Rectal smooth muscle tissue (tissue), 1 donor: ENCODE data around the gene GLRA1.
"Not testable (repeated sequence)": the region's sequence is repeated elsewhere in the genome, so short reads cannot be mapped to it uniquely, and the experiment has no call there.

ENCODE experiments used
- H3K27ac ChIP-seq: one replicate; pipeline ENCODE4 v1.7.0; 2013; ENCODE audit warnings: low read depth, low read length, inconsistent platforms
- H3K27me3 ChIP-seq: one replicate; pipeline ENCODE4 v1.7.0; 2013; ENCODE audit warnings: low read length; ENCODE audit not compliant: control insufficient read depth, insufficient read depth
- H3K36me3 ChIP-seq: one replicate; pipeline ENCODE4 v1.7.0; 2013; ENCODE audit warnings: low read length; ENCODE audit not compliant: control insufficient read depth, insufficient read depth
- H3K4me1 ChIP-seq: one replicate; pipeline ENCODE4 v1.7.0; 2013; ENCODE audit warnings: low read length; ENCODE audit not compliant: control insufficient read depth, insufficient read depth
- H3K4me3 ChIP-seq: one replicate; pipeline ENCODE4 v1.7.0; 2013; ENCODE audit warnings: low read length
- H3K9ac ChIP-seq: one replicate; pipeline ENCODE4 v1.7.0; 2013; ENCODE audit warnings: low read length

GLRA1 gene

DNA sequence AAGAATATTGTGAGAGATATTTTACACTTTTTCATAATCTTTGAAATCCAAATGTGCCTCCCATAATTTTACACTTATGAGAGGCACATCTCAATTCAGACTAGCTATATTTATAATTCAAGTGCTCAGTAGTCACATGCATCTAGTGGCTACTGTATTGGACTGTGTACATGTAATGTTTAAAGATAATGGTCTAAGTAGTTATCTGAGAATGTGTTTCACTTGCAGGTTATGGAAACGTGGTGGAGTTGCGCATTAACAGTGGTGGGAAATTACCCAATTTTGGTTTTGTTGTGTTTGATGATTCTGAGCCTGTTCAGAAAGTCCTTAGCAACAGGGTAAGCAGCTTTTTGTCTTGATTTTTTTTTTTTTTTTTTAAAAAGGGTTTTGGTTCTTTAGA is 124.1 kb downstream of the GLRA1 start:
- Histone ChIP-seq H3K4me3 (no peak overlapping the region), H3K4me1 (no peaks in the 10 kb centered on the region), H3K27ac (no peak overlapping the region), H3K27me3 (no peaks in the 10 kb centered on the region), H3K9ac (no peak overlapping the region), H3K36me3 (peaks cover 24% of the 10 kb centered on the region)

DNA sequence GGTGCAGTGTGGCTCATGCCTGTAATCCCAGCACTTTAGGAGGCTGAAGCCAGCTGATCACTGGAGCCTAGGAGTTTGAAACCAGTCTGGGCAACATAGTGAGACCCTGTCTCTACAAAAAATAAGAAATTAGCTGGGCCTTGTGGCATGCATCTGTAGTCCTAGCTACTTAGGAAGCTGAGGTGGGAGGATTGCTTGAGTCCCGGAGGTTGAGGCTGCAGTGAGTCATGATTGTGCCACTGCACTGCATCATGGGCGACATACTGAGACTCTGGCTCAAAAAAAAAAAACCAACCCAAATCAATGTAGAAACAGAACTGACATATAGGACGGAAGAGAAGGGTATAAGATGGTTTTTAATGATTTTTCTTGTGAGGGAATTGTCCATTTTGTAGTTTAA is 125.2 kb downstream of the GLRA1 start:
- Histone ChIP-seq H3K27ac (no peak overlapping the region), H3K4me1 (no peaks in the 10 kb centered on the region), H3K27me3 (no peaks in the 10 kb centered on the region), H3K9ac (no peak overlapping the region), H3K36me3 (peaks cover 27% of the 10 kb centered on the region), H3K4me3 (no peak overlapping the region)

DNA sequence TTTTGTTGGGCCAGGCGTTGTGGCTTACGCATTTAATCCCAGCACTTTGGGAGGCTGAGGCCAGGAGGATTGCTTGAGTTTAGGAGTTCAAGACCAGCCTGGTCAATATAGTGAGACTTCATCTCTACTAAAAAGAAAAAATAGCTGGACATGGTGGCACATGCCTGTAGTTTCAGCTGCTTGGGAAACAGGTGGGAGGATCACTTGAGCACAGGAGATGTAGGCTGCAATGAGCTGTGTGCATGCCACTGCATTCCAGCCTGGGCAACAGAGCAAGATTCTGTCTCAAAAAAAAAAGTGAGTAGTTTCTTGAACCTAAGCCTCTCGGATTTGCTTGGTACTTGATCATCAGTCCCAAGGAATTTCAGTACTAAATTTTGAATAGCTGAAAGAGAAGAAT is 126.0 kb downstream of the GLRA1 start:
- Histone ChIP-seq H3K27me3 (no peaks in the 10 kb centered on the region), H3K27ac (no peak overlapping the region), H3K36me3 (peaks cover 30% of the 10 kb centered on the region), H3K9ac (no peak overlapping the region), H3K4me3 (no peak overlapping the region), H3K4me1 (no peaks in the 10 kb centered on the region)

DNA sequence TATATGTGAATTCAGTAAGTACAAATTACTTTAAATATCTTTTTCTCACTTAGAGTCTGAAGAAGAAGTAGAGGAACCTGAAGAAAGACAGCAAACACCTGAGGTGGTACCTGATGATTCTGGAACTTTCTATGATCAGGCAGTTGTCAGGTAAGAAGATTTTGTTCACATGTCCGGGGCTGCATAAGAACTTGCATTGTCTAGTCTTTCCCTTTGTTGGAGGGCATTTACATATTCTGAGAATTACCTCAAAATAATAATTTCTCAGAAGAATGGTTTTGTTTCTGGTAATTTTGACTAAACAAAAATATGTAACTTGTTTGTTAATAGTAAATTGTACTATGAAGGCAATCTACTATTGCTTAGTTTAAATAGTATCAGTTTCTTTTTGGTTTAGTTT is 129.2 kb downstream of the GLRA1 start:
- Histone ChIP-seq H3K4me3 (no peak overlapping the region), H3K27me3 (no peaks in the 10 kb centered on the region), H3K27ac (no peak overlapping the region), H3K36me3 (peaks cover 32% of the 10 kb centered on the region), H3K9ac (no peak overlapping the region), H3K4me1 (no peaks in the 10 kb centered on the region)

DNA sequence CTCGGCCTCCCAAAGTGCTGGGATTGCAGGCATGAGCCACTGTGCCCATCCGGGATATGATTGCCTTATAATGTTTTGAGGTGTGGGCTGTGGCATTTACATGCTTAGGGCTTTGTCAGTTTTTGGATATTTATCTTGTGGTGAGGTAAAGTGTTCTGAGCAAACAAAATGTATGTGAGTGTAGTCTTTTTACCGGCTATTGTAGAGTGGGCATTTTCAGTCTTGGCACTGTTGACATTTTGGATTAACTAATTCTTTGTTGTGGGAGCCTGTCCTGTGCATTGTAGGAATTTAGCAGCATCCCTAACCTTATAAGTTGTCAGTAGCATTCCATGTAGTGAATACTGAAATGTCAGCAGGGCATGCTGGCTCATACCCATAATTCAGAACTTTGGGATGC is 131.3 kb downstream of the GLRA1 start:
- Histone ChIP-seq H3K36me3 (peaks cover 21% of the 10 kb centered on the region), H3K27ac (no peak overlapping the region), H3K4me3 (no peak overlapping the region), H3K27me3 (no peaks in the 10 kb centered on the region), H3K4me1 (no peaks in the 10 kb centered on the region), H3K9ac (no peak overlapping the region)

DNA sequence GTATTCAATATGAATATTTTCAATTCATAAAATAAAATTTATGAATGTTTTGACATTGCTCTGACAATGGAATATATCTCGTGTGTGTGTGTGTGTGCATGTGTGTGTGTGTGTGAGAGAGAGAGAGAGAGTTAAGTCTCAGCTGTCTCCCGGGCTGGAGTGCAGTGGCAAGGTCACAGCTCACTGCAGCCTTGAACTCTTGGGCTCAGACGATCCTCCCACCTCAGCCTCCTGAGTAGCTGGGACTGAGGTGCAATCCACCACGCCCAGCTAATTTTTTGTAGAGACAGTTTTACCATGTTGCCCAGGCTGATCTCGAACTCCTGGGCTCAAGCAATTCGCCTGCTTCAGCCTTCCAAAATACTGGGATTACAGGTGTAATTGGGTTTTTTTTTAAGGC is 136.8 kb downstream of the GLRA1 start:
- Histone ChIP-seq H3K36me3 (peaks cover 5% of the 10 kb centered on the region), H3K27ac (no peak overlapping the region), H3K4me3 (no peak overlapping the region), H3K27me3 (no peaks in the 10 kb centered on the region), H3K9ac (no peak overlapping the region), H3K4me1 (no peaks in the 10 kb centered on the region)

DNA sequence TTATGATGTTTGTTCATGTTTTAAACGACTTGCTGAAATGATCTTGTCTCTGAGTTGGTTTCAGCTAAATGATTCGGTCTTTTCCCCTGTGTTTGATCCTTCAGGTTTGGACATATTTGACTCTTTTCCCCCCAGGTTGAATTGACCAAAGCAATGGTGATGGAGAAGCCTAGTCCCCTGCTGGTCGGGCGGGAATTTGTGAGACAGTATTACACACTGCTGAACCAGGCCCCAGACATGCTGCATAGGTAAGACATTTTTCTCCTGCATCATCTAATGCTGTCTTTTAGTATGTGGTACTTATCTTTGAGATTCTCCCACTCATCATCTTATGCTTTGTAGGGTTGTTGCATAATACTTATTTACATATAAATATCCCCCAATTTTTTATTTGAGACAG is 138.2 kb downstream of the GLRA1 start:
- Histone ChIP-seq H3K4me3 (no peak overlapping the region), H3K4me1 (no peaks in the 10 kb centered on the region), H3K27ac (no peak overlapping the region), H3K36me3 (peaks cover 2% of the 10 kb centered on the region), H3K27me3 (no peaks in the 10 kb centered on the region), H3K9ac (no peak overlapping the region)

DNA sequence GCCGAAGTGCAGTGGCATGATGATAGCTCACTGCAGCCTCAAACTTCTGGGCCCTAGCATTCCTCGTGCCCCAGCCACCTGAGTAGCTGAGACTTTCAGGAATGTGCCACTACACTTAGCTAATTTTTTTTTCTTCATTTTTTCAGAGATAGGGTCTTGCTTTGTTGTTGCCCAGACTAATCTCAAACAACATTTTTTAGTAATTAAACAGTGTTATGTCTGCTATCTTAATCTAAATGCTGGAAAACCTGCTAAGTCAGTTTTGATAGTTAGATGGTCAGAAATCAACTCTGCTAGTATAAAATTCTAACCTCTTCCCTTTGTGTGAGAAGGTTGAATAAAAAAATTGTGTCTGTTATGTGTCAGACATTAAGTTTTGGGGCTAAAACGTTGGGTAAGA is 140.5 kb downstream of the GLRA1 start:
- Histone ChIP-seq H3K36me3 (no peaks in the 10 kb centered on the region), H3K27ac (no peak overlapping the region), H3K4me3 (no peak overlapping the region), H3K4me1 (no peaks in the 10 kb centered on the region), H3K27me3 (no peaks in the 10 kb centered on the region), H3K9ac (no peak overlapping the region)

DNA sequence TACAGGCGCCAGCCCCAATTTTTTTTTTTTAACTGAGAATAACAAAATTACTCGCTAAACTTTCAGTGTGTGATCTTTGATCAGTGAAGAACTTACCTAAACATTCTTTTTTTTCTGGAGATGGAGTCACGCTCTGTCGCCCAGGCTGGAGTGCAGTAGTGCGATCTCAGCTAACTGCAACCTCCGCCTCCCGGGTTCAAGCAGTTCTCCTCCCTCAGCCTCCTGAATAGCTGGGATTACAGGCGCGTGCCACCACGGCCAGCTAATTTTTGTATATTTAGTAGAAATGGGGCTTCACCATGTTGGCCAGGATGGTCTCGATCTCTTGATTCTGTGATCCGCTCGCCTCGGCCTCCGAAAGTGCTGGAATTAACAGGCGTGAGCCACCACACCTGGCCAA is 141.0 kb downstream of the GLRA1 start:
- not testable (repeated sequence) for H3K9ac ChIP-seq, H3K36me3 ChIP-seq, H3K4me1 ChIP-seq

DNA sequence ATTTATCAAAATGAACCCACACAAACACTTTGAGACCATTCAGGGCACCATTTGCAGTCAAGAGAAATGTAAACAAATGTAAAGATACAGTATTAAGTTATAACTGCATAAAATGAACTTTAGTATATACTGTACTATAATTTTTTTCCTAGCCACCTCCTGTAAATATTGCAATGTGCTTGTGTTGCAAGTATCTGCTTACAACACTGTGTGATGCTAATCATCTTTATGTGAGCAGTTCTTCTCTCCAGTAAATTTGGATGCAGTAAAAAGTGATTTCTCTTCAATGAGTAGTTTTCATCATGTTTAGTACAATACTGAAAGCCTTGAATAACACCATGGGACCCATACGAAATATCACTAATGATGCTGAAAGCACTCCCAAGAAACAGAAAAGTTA is 143.4 kb downstream of the GLRA1 start:
- Histone ChIP-seq H3K4me1 (no peaks in the 10 kb centered on the region), H3K27ac (no peak overlapping the region), H3K4me3 (no peak overlapping the region), H3K27me3 (no peaks in the 10 kb centered on the region), H3K36me3 (no peaks in the 10 kb centered on the region), H3K9ac (no peak overlapping the region)

More for the DNA sequence above, 141.0 kb downstream of the GLRA1 start:
- not testable (repeated sequence) for H3K27ac ChIP-seq, H3K4me3 ChIP-seq, H3K27me3 ChIP-seq

DNA sequence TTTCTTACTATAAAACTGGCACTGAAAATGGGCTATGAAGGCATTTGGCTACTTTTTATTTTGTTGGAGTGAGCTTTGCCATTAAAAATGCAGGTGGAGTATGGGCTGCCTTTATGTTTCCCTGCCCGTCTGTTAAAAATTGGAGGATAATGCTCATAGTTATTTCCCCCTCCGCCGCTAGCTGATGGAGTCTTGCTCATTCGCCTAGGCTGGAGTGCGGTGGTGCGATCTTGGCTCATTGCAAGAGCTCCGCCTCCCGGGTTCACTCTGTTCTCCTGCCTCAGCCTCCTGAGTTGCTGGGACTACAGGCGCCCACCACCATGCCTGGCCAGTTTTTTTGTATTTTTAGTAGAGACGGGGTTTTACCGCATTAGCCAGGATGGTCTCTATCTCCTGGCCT is 144.3 kb downstream of the GLRA1 start:
- Histone ChIP-seq H3K4me1 (peaks cover 5% of the 10 kb centered on the region), H3K4me3 (no peak overlapping the region), H3K9ac (no peak overlapping the region), H3K36me3 (no peaks in the 10 kb centered on the region), H3K27me3 (no peaks in the 10 kb centered on the region), H3K27ac (no peak overlapping the region)

DNA sequence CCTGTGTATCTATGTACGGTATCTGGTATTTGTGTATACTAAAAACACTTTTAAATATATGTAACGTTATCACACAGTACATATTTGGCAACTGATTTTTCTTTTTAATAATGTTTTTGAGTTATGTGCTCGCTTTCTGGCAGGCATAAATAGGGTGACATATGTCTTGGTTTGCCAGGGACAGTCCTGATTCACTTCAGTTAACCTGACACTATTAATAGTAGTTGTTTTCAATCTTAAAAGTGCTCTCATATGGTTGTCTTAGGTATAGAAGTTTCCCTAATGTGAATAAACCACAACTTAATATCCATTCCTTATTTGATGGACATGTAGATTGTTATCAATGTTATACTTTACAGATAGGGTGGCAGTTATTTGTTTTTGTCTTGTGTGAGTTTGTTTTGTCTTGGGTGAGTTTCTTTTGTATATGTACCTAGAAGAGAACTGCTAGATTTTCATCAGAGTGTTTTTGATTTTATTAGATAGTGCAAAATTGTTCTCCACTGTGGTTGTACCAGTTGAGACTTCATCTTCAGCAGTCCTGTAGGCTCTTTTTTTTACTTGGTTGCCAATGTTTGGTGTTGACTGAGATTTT is 145.0 kb downstream of the GLRA1 start:
- Histone ChIP-seq H3K9ac (no peak overlapping the region), H3K4me3 (no peak overlapping the region), H3K27ac (no peak overlapping the region), H3K27me3 (no peaks in the 10 kb centered on the region), H3K4me1 (peaks cover 12% of the 10 kb centered on the region), H3K36me3 (no peaks in the 10 kb centered on the region)

DNA sequence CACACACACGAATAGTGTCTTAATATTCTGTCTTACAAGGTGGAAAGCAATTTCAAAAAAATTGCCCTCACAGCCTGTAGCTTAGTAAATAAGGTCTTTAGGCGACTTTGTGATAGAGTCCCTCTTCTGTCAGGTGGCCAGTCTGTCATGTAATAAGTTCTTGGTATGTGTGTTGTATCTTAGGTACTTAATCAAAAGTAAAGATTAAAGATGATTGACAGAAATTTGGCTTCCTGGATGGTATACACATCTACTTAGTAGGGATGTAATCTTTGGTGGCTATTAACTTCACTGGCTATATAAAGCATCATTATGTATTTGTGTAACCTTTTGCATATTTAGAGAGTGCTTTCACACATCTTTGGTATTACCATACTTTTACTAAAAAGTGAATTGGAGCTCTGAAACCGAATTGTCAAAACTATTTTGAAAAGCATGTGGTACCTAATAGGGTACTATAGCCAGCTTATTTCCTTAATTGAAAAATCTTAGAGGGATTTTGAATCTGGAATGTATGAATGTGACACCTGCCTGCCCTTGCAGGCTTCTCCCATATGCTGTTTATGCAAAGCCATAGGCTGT is 149.5 kb downstream of the GLRA1 start:
- no peak overlapping the region for H3K9ac ChIP-seq

More for the DNA sequence above, 149.5 kb downstream of the GLRA1 start:
- H3K4me1 ChIP-seq, result peaks cover 22% of the 10 kb centered on the region
- H3K36me3 ChIP-seq, result no peaks in the 10 kb centered on the region
- no peak overlapping the region for H3K4me3 ChIP-seq
- no peaks in the 10 kb centered on the region for H3K27me3 ChIP-seq
- H3K27ac ChIP-seq, result no peak overlapping the region
